PC-3 (cell line): Measurements from ENCODE around the gene SQOR.

Experiments
- EZH2 ChIP-seq: fragments of 300-600 bp; sonication (generic); IDR thresholded peaks from one replicate; pipeline ENCODE4 v1.6.1; 2017; ENCODE audit warnings: antibody characterized with exemption, mild to moderate bottlenecking, low read length; ENCODE audit not compliant: unreplicated experiment
- TF ChIP-seq, protein P1 (sequence below): fragments of 300-600 bp; sonication (generic); conservative IDR thresholded peaks from 2 replicates; pipeline ENCODE4 v1.5.1; 2017; ENCODE audit warnings: antibody characterized with exemption, low read depth, mild to moderate bottlenecking, low read length

GRCh38 chr15:45657764-45658545 is 23.1 kb downstream of the SQOR start:
- TF ChIP-seq, protein P1, sequence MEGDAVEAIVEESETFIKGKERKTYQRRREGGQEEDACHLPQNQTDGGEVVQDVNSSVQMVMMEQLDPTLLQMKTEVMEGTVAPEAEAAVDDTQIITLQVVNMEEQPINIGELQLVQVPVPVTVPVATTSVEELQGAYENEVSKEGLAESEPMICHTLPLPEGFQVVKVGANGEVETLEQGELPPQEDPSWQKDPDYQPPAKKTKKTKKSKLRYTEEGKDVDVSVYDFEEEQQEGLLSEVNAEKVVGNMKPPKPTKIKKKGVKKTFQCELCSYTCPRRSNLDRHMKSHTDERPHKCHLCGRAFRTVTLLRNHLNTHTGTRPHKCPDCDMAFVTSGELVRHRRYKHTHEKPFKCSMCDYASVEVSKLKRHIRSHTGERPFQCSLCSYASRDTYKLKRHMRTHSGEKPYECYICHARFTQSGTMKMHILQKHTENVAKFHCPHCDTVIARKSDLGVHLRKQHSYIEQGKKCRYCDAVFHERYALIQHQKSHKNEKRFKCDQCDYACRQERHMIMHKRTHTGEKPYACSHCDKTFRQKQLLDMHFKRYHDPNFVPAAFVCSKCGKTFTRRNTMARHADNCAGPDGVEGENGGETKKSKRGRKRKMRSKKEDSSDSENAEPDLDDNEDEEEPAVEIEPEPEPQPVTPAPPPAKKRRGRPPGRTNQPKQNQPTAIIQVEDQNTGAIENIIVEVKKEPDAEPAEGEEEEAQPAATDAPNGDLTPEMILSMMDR: no peak
- TF ChIP-seq EZH2: no peak
